Measurements from ENCODE around the gene SLC16A3. TPM values are rescaled to one million over a fixed set of nuclear protein-coding genes. Genes with fewer than 3 reads are reported as not detected.

Gene SLC16A3
- total RNA-seq, 4 donors from 2014 or later, result 10.5 to 36.0 (median 21.4) TPM

GRCh38 chr17:82219753-82220709, 8.8 kb upstream of the SLC16A3 start:
- Histone ChIP-seq H3K9me3 (no peaks in the 10 kb centered on the region), H3K27me3 (no peaks in the 10 kb centered on the region), H3K4me1 (peaks cover 0 to 26% (median 19%) of the 10 kb centered on the region in 4 donors), H3K36me3 (no peaks in the 10 kb centered on the region), H3K27ac (no peak overlapping the region), H3K4me3 (no peak overlapping the region)
- no peak for DNase-seq (ENCODE audit: low spot score in 2 of 2)
- 86 to 87% methylated on average over 10 to 11 of the region's 11 CpGs for WGBS, 2 donors
- TF ChIP-seq, protein P1, sequence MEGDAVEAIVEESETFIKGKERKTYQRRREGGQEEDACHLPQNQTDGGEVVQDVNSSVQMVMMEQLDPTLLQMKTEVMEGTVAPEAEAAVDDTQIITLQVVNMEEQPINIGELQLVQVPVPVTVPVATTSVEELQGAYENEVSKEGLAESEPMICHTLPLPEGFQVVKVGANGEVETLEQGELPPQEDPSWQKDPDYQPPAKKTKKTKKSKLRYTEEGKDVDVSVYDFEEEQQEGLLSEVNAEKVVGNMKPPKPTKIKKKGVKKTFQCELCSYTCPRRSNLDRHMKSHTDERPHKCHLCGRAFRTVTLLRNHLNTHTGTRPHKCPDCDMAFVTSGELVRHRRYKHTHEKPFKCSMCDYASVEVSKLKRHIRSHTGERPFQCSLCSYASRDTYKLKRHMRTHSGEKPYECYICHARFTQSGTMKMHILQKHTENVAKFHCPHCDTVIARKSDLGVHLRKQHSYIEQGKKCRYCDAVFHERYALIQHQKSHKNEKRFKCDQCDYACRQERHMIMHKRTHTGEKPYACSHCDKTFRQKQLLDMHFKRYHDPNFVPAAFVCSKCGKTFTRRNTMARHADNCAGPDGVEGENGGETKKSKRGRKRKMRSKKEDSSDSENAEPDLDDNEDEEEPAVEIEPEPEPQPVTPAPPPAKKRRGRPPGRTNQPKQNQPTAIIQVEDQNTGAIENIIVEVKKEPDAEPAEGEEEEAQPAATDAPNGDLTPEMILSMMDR (IDR thresholded peaks at IDR 0.05), result no peak

GRCh38 chr17:82221341-82221902, 7.4 kb upstream of the SLC16A3 start:
- no peak for DNase-seq (ENCODE audit: low spot score in 2 of 2)
- Histone ChIP-seq H3K27ac (no peak overlapping the region), H3K36me3 (no peaks in the 10 kb centered on the region), H3K4me3 (no peak overlapping the region), H3K4me1 (peaks cover 0 to 12% (median 11%) of the 10 kb centered on the region in 4 donors), H3K9me3 (no peaks in the 10 kb centered on the region), H3K27me3 (no peaks in the 10 kb centered on the region)
- TF ChIP-seq POLR2A (IDR thresholded peaks at IDR 0.05) (no peak), EP300 (IDR thresholded peaks at IDR 0.05) (no peak)
- TF ChIP-seq, protein P1 (IDR thresholded peaks at IDR 0.05), result no peak
- WGBS, 2 donors, result 72 to 79% methylated on average over 10 of the region's 10 CpGs

- WGBS, 2 donors, result 64 to 66% methylated on average over 10 of the region's 10 CpGs
- Histone ChIP-seq H3K4me3 (no peak overlapping the region), H3K36me3 (no peaks in the 10 kb centered on the region), H3K9me3 (no peaks in the 10 kb centered on the region), H3K27ac (no peak overlapping the region), H3K4me1 (no peaks in the 10 kb centered on the region), H3K27me3 (peaks cover 0 to 1% of the 10 kb centered on the region in 2 donors)
- TF ChIP-seq, protein P1 (IDR thresholded peaks at IDR 0.05), result no peak
- TF ChIP-seq EP300 (IDR thresholded peaks at IDR 0.05) (no peak), POLR2A (IDR thresholded peaks at IDR 0.05) (no peak)
- DNase-seq (ENCODE audit: low spot score in 2 of 2), result no peak
Measured at GRCh38 chr17:82222816-82223215, 6.0 kb upstream of the SLC16A3 start.

DNA sequence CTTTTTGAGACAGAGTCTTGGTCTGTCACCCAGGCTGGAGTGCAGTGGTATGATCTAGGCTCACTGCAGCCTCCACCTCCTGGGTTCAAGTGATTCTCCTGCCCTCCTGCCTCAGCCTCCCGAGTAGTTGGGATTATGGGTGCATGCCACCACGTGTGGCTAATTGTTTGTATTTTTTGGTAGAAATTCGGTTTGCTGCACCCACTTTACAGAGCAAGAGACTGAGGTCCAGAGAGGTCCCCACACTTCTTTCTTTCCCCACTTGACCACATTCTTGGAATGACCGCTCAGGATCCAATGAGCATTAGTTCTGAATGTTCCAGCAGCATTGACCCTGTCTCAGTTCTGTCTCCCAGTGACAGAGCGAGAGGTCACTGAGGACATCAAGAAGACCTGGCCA, 5.3 kb upstream of the SLC16A3 start:
- Histone ChIP-seq H3K9me3 (no peaks in the 10 kb centered on the region), H3K27ac (no peak overlapping the region), H3K4me3 (no peak overlapping the region), H3K4me1 (peaks cover 0 to 5% (median 0%) of the 10 kb centered on the region in 4 donors), H3K27me3 (peaks cover 0 to 8% of the 10 kb centered on the region in 2 donors), H3K36me3 (no peaks in the 10 kb centered on the region)
- WGBS, 2 donors, result 81 to 82% methylated on average over 5 of the region's 5 CpGs
- no peak for DNase-seq (ENCODE audit: low spot score in 2 of 2)
- TF ChIP-seq POLR2A (IDR thresholded peaks at IDR 0.05), result no peak

- no peak for TF ChIP-seq POLR2A (IDR thresholded peaks at IDR 0.05)
- no peak for TF ChIP-seq EP300 (IDR thresholded peaks at IDR 0.05)
- TF ChIP-seq, protein P1 (IDR thresholded peaks at IDR 0.05), result no peak
- peaks cover 0 to 14% of the 10 kb centered on the region in 2 donors for H3K27me3 ChIP-seq
- no peak overlapping the region for H3K4me3 ChIP-seq
- peaks cover 0 to 13% (median 7%) of the 10 kb centered on the region in 4 donors for H3K4me1 ChIP-seq
- no peaks in the 10 kb centered on the region for H3K36me3 ChIP-seq
- no peak for DNase-seq (ENCODE audit: low spot score in 2 of 2)
- H3K9me3 ChIP-seq, result no peaks in the 10 kb centered on the region
- 74 to 82% methylated on average over 8 of the region's 8 CpGs for WGBS, 2 donors
- no peak overlapping the region for H3K27ac ChIP-seq
Measured at GRCh38 chr17:82224666-82225065, 4.2 kb upstream of the SLC16A3 start.
